ENCODE results near the gene NT5C.
A peak's percentile ranks its signal among the peaks of the same experiment; 100 is the strongest.
"Not testable (repeated sequence)": the region's sequence is repeated elsewhere in the genome, so short reads cannot be mapped to it uniquely, and the experiment has no call there.

Gene NT5C

GRCh38 chr17:75173526-75173925 lies 42.0 kb upstream of the NT5C start:
- no peak overlapping the region for H3K4me2 ChIP-seq (ENCODE audit: low read length)
- H3K27me3 ChIP-seq (ENCODE audit: insufficient read depth, low read length, poor library complexity), result no peaks in the 10 kb centered on the region
- no peak overlapping the region for H3K23ac ChIP-seq (ENCODE audit: low read length)
- DNase-seq, result no peak
- H3K4ac ChIP-seq (ENCODE audit: low read depth, low read length), result no peak overlapping the region
- peaks cover 44% of the 10 kb centered on the region for H3K79me2 ChIP-seq (ENCODE audit: control insufficient read depth, insufficient read depth, low read length)
- no peak overlapping the region for H3K18ac ChIP-seq (ENCODE audit: low read length)
- H3K27ac ChIP-seq (ENCODE audit: low read depth, low read length), result no peak overlapping the region
- no peak overlapping the region for H2BK5ac ChIP-seq (ENCODE audit: low read length)
- peaks cover 16% of the 10 kb centered on the region for H3K36me3 ChIP-seq (ENCODE audit: control insufficient read depth, insufficient read depth, low read length)
- no peak overlapping the region for H4K5ac ChIP-seq (ENCODE audit: low read length)
- no peak overlapping the region for H3K56ac ChIP-seq (ENCODE audit: low read length)
- no CpG with 5 or more reads among the region's 4 CpGs for WGBS (ENCODE audit: extremely low coverage, insufficient coverage, low lambda C conversion rate)
- H3K4me3 ChIP-seq (ENCODE audit: low read length), result no peak overlapping the region
- H4K8ac ChIP-seq (ENCODE audit: low read depth, low read length), result no peak overlapping the region
- no peak overlapping the region for H3K9ac ChIP-seq (ENCODE audit: low read length)
- peaks cover 5% of the 10 kb centered on the region for H3K79me1 ChIP-seq (ENCODE audit: low read length)
- no peak overlapping the region for H2BK15ac ChIP-seq (replicated peaks; ENCODE audit: low read depth)
- H2BK120ac ChIP-seq (ENCODE audit: low read depth, low read length), result no peak overlapping the region
- no peaks in the 10 kb centered on the region for H3K4me1 ChIP-seq (ENCODE audit: control insufficient read depth, low read depth, low read length)
- H2AK5ac ChIP-seq (ENCODE audit: low read length), result no peak overlapping the region

- no peak for DNase-seq
- no peak overlapping the region for H3K4me2 ChIP-seq (ENCODE audit: low read length)
- H2BK15ac ChIP-seq (replicated peaks; ENCODE audit: low read depth), result no peak overlapping the region
- no peak overlapping the region for H3K18ac ChIP-seq (ENCODE audit: low read length)
- WGBS (ENCODE audit: extremely low coverage, insufficient coverage, low lambda C conversion rate), result no CpG with 5 or more reads among the region's 4 CpGs
- H3K56ac ChIP-seq (ENCODE audit: low read length), result no peak overlapping the region
- H3K36me3 ChIP-seq (ENCODE audit: control insufficient read depth, insufficient read depth, low read length), result peaks cover 8% of the 10 kb centered on the region
- H3K23ac ChIP-seq (ENCODE audit: low read length), result no peak overlapping the region
- no peak overlapping the region for H3K4ac ChIP-seq (ENCODE audit: low read depth, low read length)
- H3K4me3 ChIP-seq (ENCODE audit: low read length), result no peak overlapping the region
- peaks cover 2% of the 10 kb centered on the region for H3K79me1 ChIP-seq (ENCODE audit: low read length)
- no peak overlapping the region for H2BK5ac ChIP-seq (ENCODE audit: low read length)
- H3K27ac ChIP-seq (ENCODE audit: low read depth, low read length), result no peak overlapping the region
- no peak overlapping the region for H4K8ac ChIP-seq (ENCODE audit: low read depth, low read length)
- H3K27me3 ChIP-seq (ENCODE audit: insufficient read depth, low read length, poor library complexity), result no peaks in the 10 kb centered on the region
- H3K4me1 ChIP-seq (ENCODE audit: control insufficient read depth, low read depth, low read length), result no peaks in the 10 kb centered on the region
- H2AK5ac ChIP-seq (ENCODE audit: low read length), result no peak overlapping the region
- no peak overlapping the region for H4K5ac ChIP-seq (ENCODE audit: low read length)
- no peak overlapping the region for H2BK120ac ChIP-seq (ENCODE audit: low read depth, low read length)
- peaks cover 14% of the 10 kb centered on the region for H3K79me2 ChIP-seq (ENCODE audit: control insufficient read depth, insufficient read depth, low read length)
- H3K9ac ChIP-seq (ENCODE audit: low read length), result no peak overlapping the region
These were observed 37.5 kb upstream of the NT5C start for GRCh38 chr17:75168998-75169397.

GRCh38 chr17:75164606-75165005 lies 33.1 kb upstream of the NT5C start:
- H3K27me3 ChIP-seq (ENCODE audit: insufficient read depth, low read length, poor library complexity); H3K4ac ChIP-seq (ENCODE audit: low read depth, low read length); H3K9ac ChIP-seq (ENCODE audit: low read length); H3K79me2 ChIP-seq (ENCODE audit: control insufficient read depth, insufficient read depth, low read length); H2BK5ac ChIP-seq (ENCODE audit: low read length); H3K56ac ChIP-seq (ENCODE audit: low read length); H3K79me1 ChIP-seq (ENCODE audit: low read length); H2BK15ac ChIP-seq (replicated peaks; ENCODE audit: low read depth); H2AK5ac ChIP-seq (ENCODE audit: low read length); H3K27ac ChIP-seq (ENCODE audit: low read depth, low read length); H3K4me1 ChIP-seq (ENCODE audit: control insufficient read depth, low read depth, low read length); H4K5ac ChIP-seq (ENCODE audit: low read length); H3K36me3 ChIP-seq (ENCODE audit: control insufficient read depth, insufficient read depth, low read length); H3K23ac ChIP-seq (ENCODE audit: low read length); H3K4me3 ChIP-seq (ENCODE audit: low read length); DNase-seq; H3K4me2 ChIP-seq (ENCODE audit: low read length); H3K18ac ChIP-seq (ENCODE audit: low read length); H2BK120ac ChIP-seq (ENCODE audit: low read depth, low read length); H4K8ac ChIP-seq (ENCODE audit: low read depth, low read length): not testable (repeated sequence)
- WGBS (ENCODE audit: extremely low coverage, insufficient coverage, low lambda C conversion rate), result no CpG with 5 or more reads among the region's 15 CpGs

GRCh38 chr17:75163074-75163473 lies 31.5 kb upstream of the NT5C start:
- H3K23ac ChIP-seq (ENCODE audit: low read length), result no peak overlapping the region
- H4K8ac ChIP-seq (ENCODE audit: low read depth, low read length), result no peak overlapping the region
- WGBS (ENCODE audit: extremely low coverage, insufficient coverage, low lambda C conversion rate), result no CpG with 5 or more reads among the region's 5 CpGs
- no peak overlapping the region for H4K5ac ChIP-seq (ENCODE audit: low read length)
- H2BK120ac ChIP-seq (ENCODE audit: low read depth, low read length), result no peak overlapping the region
- peaks cover 2% of the 10 kb centered on the region for H3K36me3 ChIP-seq (ENCODE audit: control insufficient read depth, insufficient read depth, low read length)
- no peak for DNase-seq
- no peak overlapping the region for H3K18ac ChIP-seq (ENCODE audit: low read length)
- no peak overlapping the region for H3K4me3 ChIP-seq (ENCODE audit: low read length)
- no peak overlapping the region for H2AK5ac ChIP-seq (ENCODE audit: low read length)
- no peak overlapping the region for H2BK15ac ChIP-seq (replicated peaks; ENCODE audit: low read depth)
- H3K27ac ChIP-seq (ENCODE audit: low read depth, low read length), result no peak overlapping the region
- no peaks in the 10 kb centered on the region for H3K27me3 ChIP-seq (ENCODE audit: insufficient read depth, low read length, poor library complexity)
- H3K9ac ChIP-seq (ENCODE audit: low read length), result no peak overlapping the region
- no peak overlapping the region for H2BK5ac ChIP-seq (ENCODE audit: low read length)
- no peaks in the 10 kb centered on the region for H3K79me2 ChIP-seq (ENCODE audit: control insufficient read depth, insufficient read depth, low read length)
- H3K4me2 ChIP-seq (ENCODE audit: low read length), result no peak overlapping the region
- no peaks in the 10 kb centered on the region for H3K79me1 ChIP-seq (ENCODE audit: low read length)
- H3K4me1 ChIP-seq (ENCODE audit: control insufficient read depth, low read depth, low read length), result no peaks in the 10 kb centered on the region
- H3K4ac ChIP-seq (ENCODE audit: low read depth, low read length), result no peak overlapping the region
- no peak overlapping the region for H3K56ac ChIP-seq (ENCODE audit: low read length)

- Histone ChIP-seq H2BK120ac (ENCODE audit: low read depth, low read length) (no peak overlapping the region), H3K36me3 (ENCODE audit: control insufficient read depth, insufficient read depth, low read length) (no peaks in the 10 kb centered on the region), H2BK15ac (replicated peaks; ENCODE audit: low read depth) (no peak overlapping the region), H3K18ac (ENCODE audit: low read length) (no peak overlapping the region), H3K4me2 (ENCODE audit: low read length) (no peak overlapping the region), H3K56ac (ENCODE audit: low read length) (no peak overlapping the region), H3K4me3 (ENCODE audit: low read length) (no peak overlapping the region), H2BK5ac (ENCODE audit: low read length) (no peak overlapping the region), H3K4me1 (ENCODE audit: control insufficient read depth, low read depth, low read length) (peaks cover under 1% of the 10 kb centered on the region), H3K9ac (ENCODE audit: low read length) (no peak overlapping the region), H3K27me3 (ENCODE audit: insufficient read depth, low read length, poor library complexity) (no peaks in the 10 kb centered on the region), H4K5ac (ENCODE audit: low read length) (no peak overlapping the region), H2AK5ac (ENCODE audit: low read length) (no peak overlapping the region), H4K8ac (ENCODE audit: low read depth, low read length) (no peak overlapping the region), H3K79me2 (ENCODE audit: control insufficient read depth, insufficient read depth, low read length) (no peaks in the 10 kb centered on the region), H3K23ac (ENCODE audit: low read length) (no peak overlapping the region), H3K79me1 (ENCODE audit: low read length) (no peaks in the 10 kb centered on the region), H3K4ac (ENCODE audit: low read depth, low read length) (no peak overlapping the region), H3K27ac (ENCODE audit: low read depth, low read length) (no peak overlapping the region)
- DNase-seq, result no peak
- WGBS (ENCODE audit: extremely low coverage, insufficient coverage, low lambda C conversion rate), result no CpG with 5 or more reads among the region's 5 CpGs
These were observed 28.7 kb upstream of the NT5C start for GRCh38 chr17:75160211-75160610.

GRCh38 chr17:75159196-75160031 lies 27.9 kb upstream of the NT5C start:
- Histone ChIP-seq H2BK120ac (ENCODE audit: low read depth, low read length) (no peak overlapping the region), H3K4ac (ENCODE audit: low read depth, low read length) (no peak overlapping the region), H2BK15ac (replicated peaks; ENCODE audit: low read depth) (no peak overlapping the region), H4K5ac (ENCODE audit: low read length) (no peak overlapping the region), H3K79me1 (ENCODE audit: low read length) (no peaks in the 10 kb centered on the region), H3K4me1 (ENCODE audit: control insufficient read depth, low read depth, low read length) (peaks cover 2% of the 10 kb centered on the region), H3K4me2 (ENCODE audit: low read length) (no peak overlapping the region), H2AK5ac (ENCODE audit: low read length) (no peak overlapping the region), H2BK5ac (ENCODE audit: low read length) (no peak overlapping the region), H3K27ac (ENCODE audit: low read depth, low read length) (no peak overlapping the region), H3K23ac (ENCODE audit: low read length) (no peak overlapping the region), H3K27me3 (ENCODE audit: insufficient read depth, low read length, poor library complexity) (no peaks in the 10 kb centered on the region), H4K8ac (ENCODE audit: low read depth, low read length) (no peak overlapping the region), H3K79me2 (ENCODE audit: control insufficient read depth, insufficient read depth, low read length) (no peaks in the 10 kb centered on the region), H3K36me3 (ENCODE audit: control insufficient read depth, insufficient read depth, low read length) (no peaks in the 10 kb centered on the region), H3K4me3 (ENCODE audit: low read length) (no peak overlapping the region), H3K56ac (ENCODE audit: low read length) (no peak overlapping the region), H3K18ac (ENCODE audit: low read length) (no peak overlapping the region), H3K9ac (ENCODE audit: low read length) (no peak overlapping the region)
- WGBS (ENCODE audit: extremely low coverage, insufficient coverage, low lambda C conversion rate), result no CpG with 5 or more reads among the region's 4 CpGs
- peak; percentile 68 for DNase-seq
